NB4 (cell line): ENCODE results near the gene HS3ST6.

Source experiments
- CTCF ChIP-seq: IDR thresholded peaks from one replicate; pipeline ENCODE4 v1.5.1; 2012; ENCODE audit warnings: low read depth, low read length
- MAX ChIP-seq: IDR thresholded peaks from 2 replicates; pipeline ENCODE4 v1.6.1; 2011; ENCODE audit warnings: low read depth, low read length
- MYC ChIP-seq: IDR thresholded peaks from 2 replicates; pipeline ENCODE4 v1.6.1; 2011; ENCODE audit warnings: low read depth, low read length
- POLR2A ChIP-seq: IDR thresholded peaks from 2 replicates; pipeline ENCODE4 v1.6.1; 2011; ENCODE audit warnings: mild to moderate bottlenecking; ENCODE audit not compliant: insufficient read length; ENCODE audit errors: extremely low read depth

GRCh38 chr16:1878256-1878655 is 40.0 kb downstream of the HS3ST6 start:
- TF ChIP-seq CTCF (no peak), POLR2A (no peak), MAX (no peak), MYC (no peak)
